HG03342 (cell line): ENCODE results near the gene EXOC6B.

Experiments used
- ATAC-seq: cut with Tn5 transposase; IDR thresholded peaks from one replicate; pipeline ENCODE4 v1.9.1; 2021; ENCODE audit warnings: mild to moderate bottlenecking, moderate library complexity; ENCODE audit not compliant: unreplicated experiment

EXOC6B gene

DNA sequence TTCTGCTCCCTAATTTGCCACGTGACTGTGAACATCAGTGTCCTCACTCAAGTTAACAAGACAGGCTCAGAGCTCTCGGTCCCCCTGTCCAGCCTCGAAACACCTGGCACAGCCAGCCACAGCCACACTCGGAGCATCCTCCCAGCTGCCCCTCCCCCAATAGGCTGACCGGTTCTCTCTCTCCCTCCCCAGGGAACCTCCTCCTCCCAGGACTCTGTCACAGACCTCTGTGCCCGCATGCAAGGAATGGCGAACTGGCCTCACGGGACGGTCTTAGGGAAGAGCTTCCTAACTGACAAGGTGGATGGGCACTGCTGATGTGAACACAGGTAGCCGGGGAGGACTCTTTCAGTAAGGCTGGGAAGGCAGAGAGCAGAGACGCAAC lies 697.0 kb downstream of the EXOC6B start:
- no peak for ATAC-seq

DNA sequence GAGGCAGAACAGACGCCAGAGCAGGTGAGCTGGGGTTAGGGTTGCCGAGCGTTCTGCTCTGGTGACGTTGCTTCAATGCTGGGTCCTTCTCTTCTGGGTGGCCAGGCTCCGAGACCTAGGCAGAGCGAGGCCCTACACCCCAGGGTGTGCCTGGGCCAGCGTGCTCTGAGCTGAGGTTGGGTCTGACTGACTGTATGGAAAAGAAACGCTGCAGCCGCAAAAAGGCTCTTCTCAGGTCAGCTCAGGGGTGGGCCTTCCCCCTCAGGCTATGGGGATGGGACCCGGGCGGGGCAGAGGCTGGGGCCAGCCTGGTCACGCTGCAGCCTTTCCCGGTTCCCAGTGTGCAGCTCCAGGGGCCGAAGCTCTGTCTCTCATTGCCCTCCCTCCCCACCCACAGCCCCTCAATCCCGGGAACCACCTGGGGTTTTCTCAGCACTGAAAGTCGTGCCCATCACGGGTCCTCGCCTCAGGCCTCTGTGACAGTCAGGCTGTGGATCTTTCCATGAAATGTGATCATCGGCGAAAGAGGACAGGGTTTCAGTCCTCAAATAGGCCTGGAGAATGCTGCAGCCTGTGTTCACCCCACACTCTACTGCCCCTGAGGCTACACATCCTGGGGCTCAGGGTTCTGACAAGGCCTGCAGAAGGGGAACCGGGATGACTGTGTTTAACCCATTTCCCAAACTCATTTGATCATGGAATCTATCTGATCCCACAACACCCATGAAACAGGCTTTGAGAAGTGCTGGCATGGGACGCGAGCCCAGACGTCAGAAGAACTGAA lies 697.6 kb downstream of the EXOC6B start:
- ATAC-seq: no peak

DNA sequence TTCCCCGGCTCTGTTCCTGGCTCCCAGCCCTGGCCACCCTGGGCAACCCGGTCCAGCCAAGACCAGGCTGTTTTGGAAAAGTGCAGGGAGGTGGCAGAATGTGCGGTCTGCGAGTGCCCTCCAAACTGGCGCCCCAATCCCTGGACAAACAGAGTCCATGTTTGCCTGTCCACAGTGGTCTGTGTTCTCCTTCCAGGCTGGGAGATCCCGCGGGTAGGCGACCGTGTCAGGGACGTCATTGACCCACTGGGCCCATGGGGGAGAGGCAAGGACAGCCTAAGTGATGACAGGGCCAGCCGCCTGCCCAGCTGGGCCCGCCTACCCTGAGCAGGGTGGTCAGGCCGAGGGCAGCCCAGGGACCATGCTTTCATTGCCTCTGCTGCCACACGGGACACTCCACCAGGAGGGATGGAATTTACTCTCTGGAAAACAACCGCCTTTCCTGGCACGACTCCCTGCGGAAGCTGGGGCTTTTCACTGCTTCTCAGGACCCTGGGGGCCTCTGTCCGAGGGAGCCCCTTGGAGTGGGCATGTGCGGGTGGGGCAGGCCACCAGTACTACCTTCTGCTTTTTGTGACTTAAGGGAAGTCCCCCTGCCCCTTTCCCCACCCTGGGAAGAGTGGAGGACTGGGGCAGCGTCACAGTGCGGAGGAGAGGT lies 698.3 kb downstream of the EXOC6B start:
- ATAC-seq: no peak

DNA sequence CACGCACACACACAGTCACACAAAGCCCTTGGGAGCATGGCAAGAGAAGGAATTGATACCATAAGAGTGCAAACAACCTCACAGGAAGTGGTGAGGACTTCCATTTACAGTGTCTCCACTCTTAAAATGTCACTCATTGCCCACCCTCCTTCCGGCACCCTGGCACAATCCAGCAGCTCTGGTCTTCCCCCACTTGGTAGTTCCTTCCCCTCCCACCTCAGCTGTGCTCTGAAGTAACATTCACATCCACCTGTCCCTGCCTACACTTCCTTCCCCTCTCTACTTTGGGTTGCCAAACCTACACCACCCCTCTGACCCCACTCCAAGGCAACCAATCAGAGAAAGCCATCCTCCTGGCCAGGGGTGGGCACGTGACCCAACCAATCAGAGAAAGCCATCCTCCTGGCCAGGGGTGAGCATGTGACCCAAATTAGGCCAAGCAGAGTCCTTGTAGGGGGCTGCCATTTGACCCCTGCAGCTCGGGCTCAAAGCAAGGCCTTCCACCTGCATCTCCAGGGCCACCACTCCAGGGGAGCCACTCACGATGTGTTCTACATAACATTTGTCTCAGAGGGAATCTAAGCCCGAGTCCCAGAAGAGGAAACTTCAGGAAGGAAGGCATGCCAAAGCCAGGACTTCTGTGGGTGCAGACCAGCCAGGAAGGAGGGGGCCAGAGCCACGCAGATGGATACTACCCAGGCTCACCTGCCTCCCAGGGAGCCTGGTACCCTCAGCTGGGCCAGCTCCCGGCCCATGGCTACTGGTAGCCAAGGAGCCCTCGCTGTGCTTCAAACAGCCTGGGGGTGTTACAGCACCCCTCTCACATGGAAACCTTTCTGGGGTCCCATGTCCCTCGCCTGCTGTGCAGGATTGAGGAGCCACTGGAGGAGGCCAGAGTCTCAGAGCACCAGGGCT lies 699.4 kb downstream of the EXOC6B start:
- no peak for ATAC-seq
